Thyroid gland (tissue), 4 donors: Measurements from ENCODE around the gene GALNT14. TPM values are rescaled to one million over a fixed set of nuclear protein-coding genes. Genes with fewer than 3 reads are reported as not detected.

Experiments
- DNase-seq, 2 donors: peaks; one replicate each; pipeline ENCODE4 v3.0.0-alpha.2; 2019
- H3K27ac ChIP-seq, 3 donors: fragments of 200-600 bp; sonication (generic); 1 replicate in 2 of 3; 2 replicates in 1 of 3; pipeline ENCODE4 v1.5.1; 2016 to 2019; ENCODE audit warnings: mild to moderate bottlenecking in 1 of 3, moderate library complexity in 1 of 3
- H3K27me3 ChIP-seq: fragments of 200-600 bp; sonication (generic); one replicate; pipeline ENCODE4 v1.5.1; 2019
- H3K36me3 ChIP-seq, 2 donors: fragments of 200-600 bp; sonication (generic); one replicate each; pipeline ENCODE4 v1.5.1; 2016 to 2019
- H3K4me1 ChIP-seq, 2 donors: fragments of 200-600 bp; sonication (generic); one replicate each; pipeline ENCODE4 v1.5.1; 2017 to 2019
- H3K4me3 ChIP-seq, 3 donors: fragments of 200-600 bp; sonication (generic); replicated peaks in 1 of 3; 1 replicate in 2 of 3; 2 replicates in 1 of 3; pipeline ENCODE4 v1.5.1; 2016; ENCODE audit warnings: mild to moderate bottlenecking in 1 of 3
- H3K9me3 ChIP-seq: fragments of 200-600 bp; sonication (generic); one replicate; pipeline ENCODE4 v1.5.1; 2017
- POLR2A ChIP-seq, 2 donors: fragments of 450-650 bp; IDR thresholded peaks; one replicate each; pipeline ENCODE4 v1.6.1; 2017; ENCODE audit warnings: antibody characterized with exemption in 2 of 2, mild to moderate bottlenecking in 2 of 2, moderate library complexity in 1 of 2
- WGBS, 2 donors: methylation state at CpG; one replicate each; pipeline ENCODE4 v1.1.5; 2017; 5-methylcytosine and 5-hydroxymethylcytosine counted together
- intact Hi-C: fragments of 100-400 bp; cut with DNase I; formaldehyde crosslinking; loops from one replicate; pipeline ENCODE4 v1.15.1; 2023
- total RNA-seq, 4 donors: library from RNA; depleted of rRNA; stranded (reverse); fragments of >200 nt; gene quantifications; one replicate each; pipeline ENCODE4 v1.2.3, GENCODE V29; 2016
- TF ChIP-seq, protein P1 (sequence below), 6 experiments: fragments of 200-600 bp in 3 of 6; fragments of 450-650 bp in 3 of 6; sonication (generic) in 3 of 6; IDR thresholded peaks; one replicate each; pipeline ENCODE4 v1.5.1; 2016 to 2019; ENCODE audit warnings: antibody characterized with exemption in 6 of 6, mild to moderate bottlenecking in 2 of 6, inconsistent platforms in 1 of 6, moderate library complexity in 1 of 6

The GALNT14 gene
- total RNA-seq, 4 donors from 2014 or later, result 0.54 to 5.1 (median 1.1) TPM

DNA sequence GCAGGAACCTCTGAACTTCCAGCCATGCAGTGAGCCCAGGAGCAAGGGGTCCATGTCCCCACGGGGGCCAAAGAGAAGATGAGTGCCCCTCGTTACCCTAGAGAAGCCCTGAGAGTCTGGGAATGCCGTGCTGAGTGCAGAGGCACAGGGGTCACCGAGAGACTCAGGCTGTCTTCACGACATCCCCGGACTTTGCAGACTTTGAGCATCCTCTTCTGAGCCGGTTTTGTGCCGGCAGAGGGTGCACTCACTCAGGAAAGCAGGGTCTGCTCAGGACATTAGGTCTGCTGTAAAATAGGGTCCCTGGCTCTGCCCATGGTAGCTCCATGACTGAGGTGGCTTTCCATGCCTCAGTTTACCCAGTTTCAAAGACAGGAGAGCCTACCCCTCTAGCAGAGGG is 71.0 kb downstream of the GALNT14 start:
- Histone ChIP-seq H3K4me1 (no peaks in the 10 kb centered on the region), H3K36me3 (no peaks in the 10 kb centered on the region), H3K9me3 (no peaks in the 10 kb centered on the region), H3K27ac (no peak overlapping the region), H3K4me3 (no peak overlapping the region), H3K27me3 (no peaks in the 10 kb centered on the region)
- no peak for DNase-seq
- TF ChIP-seq, protein P1, sequence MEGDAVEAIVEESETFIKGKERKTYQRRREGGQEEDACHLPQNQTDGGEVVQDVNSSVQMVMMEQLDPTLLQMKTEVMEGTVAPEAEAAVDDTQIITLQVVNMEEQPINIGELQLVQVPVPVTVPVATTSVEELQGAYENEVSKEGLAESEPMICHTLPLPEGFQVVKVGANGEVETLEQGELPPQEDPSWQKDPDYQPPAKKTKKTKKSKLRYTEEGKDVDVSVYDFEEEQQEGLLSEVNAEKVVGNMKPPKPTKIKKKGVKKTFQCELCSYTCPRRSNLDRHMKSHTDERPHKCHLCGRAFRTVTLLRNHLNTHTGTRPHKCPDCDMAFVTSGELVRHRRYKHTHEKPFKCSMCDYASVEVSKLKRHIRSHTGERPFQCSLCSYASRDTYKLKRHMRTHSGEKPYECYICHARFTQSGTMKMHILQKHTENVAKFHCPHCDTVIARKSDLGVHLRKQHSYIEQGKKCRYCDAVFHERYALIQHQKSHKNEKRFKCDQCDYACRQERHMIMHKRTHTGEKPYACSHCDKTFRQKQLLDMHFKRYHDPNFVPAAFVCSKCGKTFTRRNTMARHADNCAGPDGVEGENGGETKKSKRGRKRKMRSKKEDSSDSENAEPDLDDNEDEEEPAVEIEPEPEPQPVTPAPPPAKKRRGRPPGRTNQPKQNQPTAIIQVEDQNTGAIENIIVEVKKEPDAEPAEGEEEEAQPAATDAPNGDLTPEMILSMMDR (IDR thresholded peaks at IDR 0.05), result no peak
- no peak for TF ChIP-seq POLR2A (IDR thresholded peaks at IDR 0.05)
- WGBS, 2 donors, result 66 to 72% methylated on average over 5 to 8 of the region's 8 CpGs
- intact Hi-C loops, result no loop called here

DNA sequence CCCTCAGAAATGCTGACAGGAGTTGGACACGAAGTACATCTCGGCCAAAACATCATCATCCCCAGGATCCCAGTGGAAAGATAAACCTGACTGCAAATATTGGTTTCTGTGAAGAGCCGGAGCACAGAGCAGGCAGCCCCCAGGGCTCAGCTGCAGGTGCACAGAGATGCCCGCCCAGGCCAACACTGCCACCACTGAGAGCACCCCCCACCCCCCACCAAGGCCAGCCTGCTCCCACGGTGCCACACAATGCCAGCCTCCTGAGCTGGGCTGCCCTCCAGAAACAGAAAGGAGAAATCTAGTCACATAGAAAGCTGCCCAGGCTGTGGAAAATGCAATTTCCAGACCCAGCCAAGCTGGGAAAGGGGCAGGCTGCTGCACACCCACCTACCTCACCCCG is 71.7 kb downstream of the GALNT14 start:
- H3K27me3 ChIP-seq, result no peaks in the 10 kb centered on the region
- no peaks in the 10 kb centered on the region for H3K36me3 ChIP-seq
- no peak for TF ChIP-seq POLR2A (IDR thresholded peaks at IDR 0.05)
- TF ChIP-seq, protein P1 (IDR thresholded peaks at IDR 0.05), result no peak
- H3K4me3 ChIP-seq, result no peak overlapping the region
- 62 to 67% methylated on average over 4 to 6 of the region's 6 CpGs for WGBS, 2 donors
- DNase-seq, result no peak
- no peak overlapping the region for H3K27ac ChIP-seq
- no peaks in the 10 kb centered on the region for H3K4me1 ChIP-seq
- intact Hi-C loops, result no loop called here
- H3K9me3 ChIP-seq, result no peaks in the 10 kb centered on the region

DNA sequence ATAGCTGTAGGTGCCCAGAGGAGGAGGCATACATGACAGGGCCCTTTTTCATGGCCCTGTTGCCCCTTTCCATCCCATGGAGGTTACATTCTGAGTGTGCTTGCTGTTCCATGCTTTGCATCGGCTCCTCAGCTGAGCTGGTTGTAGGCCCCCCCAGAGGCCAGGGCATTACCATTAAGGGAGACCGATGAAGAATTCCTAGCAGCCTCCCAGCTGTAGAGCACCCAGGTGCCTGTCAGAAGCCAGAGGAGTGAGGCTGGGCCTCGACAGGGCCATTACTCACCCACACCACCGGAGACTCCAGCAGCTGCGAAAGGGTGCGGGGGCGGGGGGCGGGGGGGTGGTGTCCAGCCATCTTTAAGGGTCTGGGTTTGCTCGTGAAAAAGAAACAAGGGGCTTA is 72.2 kb downstream of the GALNT14 start:
- intact Hi-C loops, result no loop called here
- no peak for TF ChIP-seq POLR2A (IDR thresholded peaks at IDR 0.05)
- TF ChIP-seq, protein P1 (IDR thresholded peaks at IDR 0.05), result no peak

DNA sequence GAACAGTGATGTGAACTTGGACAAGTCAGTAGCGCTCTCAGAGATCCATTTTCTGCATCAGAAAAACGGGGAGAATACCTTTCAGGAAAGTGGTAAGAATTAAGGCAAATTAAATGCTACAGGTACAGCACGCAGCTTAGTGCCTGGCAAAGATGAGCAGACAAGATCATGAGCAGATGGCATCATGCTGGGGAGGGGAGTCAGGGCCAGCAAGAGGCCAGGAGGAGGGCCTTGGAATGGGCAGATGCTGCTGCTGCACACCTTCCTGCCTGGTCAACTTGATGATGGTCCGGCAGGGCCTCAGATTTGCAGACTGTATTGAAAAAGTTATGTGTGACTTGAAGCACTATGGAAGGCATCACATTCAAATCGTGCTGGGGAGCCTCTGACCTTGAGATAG is 72.9 kb downstream of the GALNT14 start:
- TF ChIP-seq POLR2A (IDR thresholded peaks at IDR 0.05), result no peak
- TF ChIP-seq, protein P1 (IDR thresholded peaks at IDR 0.05), result no peak
- 71 to 83% methylated on average over 5 of the region's 5 CpGs for WGBS, 2 donors
- H3K27ac ChIP-seq, result no peak overlapping the region
- no peaks in the 10 kb centered on the region for H3K36me3 ChIP-seq
- intact Hi-C loops, result no loop called here
- H3K9me3 ChIP-seq, result no peaks in the 10 kb centered on the region
- H3K27me3 ChIP-seq, result no peaks in the 10 kb centered on the region
- H3K4me1 ChIP-seq, result no peaks in the 10 kb centered on the region
- no peak for DNase-seq
- no peak overlapping the region for H3K4me3 ChIP-seq

More for the DNA sequence above, 72.2 kb downstream of the GALNT14 start:
- no peaks in the 10 kb centered on the region for H3K4me1 ChIP-seq
- 75 to 82% methylated on average over 4 to 5 of the region's 9 CpGs for WGBS, 2 donors
- H3K4me3 ChIP-seq, result no peak overlapping the region
- no peaks in the 10 kb centered on the region for H3K36me3 ChIP-seq
- H3K27me3 ChIP-seq, result no peaks in the 10 kb centered on the region
- no peak for DNase-seq
- H3K9me3 ChIP-seq, result no peaks in the 10 kb centered on the region
- H3K27ac ChIP-seq, result no peak overlapping the region

DNA sequence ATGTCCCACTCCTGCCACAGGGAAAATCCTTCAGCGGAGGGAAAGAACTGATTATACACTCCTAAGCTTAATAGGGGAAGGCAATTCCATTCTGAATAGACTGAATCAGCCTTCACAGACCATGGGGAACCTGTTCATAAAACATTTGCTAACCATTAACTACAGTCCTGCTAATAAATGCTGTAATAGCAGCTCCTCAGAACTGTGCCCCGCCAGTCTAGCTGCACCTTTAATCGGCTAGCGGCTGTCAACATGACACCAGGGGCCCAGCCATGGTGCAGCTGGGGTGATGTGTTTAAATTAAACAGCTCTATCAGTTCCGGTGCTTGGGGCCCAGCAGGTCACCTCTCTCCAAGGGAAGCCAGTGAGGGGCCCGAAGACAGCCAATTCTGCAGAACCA is 77.8 kb downstream of the GALNT14 start:
- WGBS, 2 donors, result 76% methylated on average over 5 to 6 of the region's 6 CpGs
- no peak for DNase-seq
- Histone ChIP-seq H3K9me3 (no peaks in the 10 kb centered on the region), H3K4me1 (no peaks in the 10 kb centered on the region), H3K36me3 (no peaks in the 10 kb centered on the region), H3K27me3 (no peaks in the 10 kb centered on the region), H3K4me3 (no peak overlapping the region), H3K27ac (no peak overlapping the region)
- TF ChIP-seq, protein P1 (IDR thresholded peaks at IDR 0.05), result no peak
- TF ChIP-seq POLR2A (IDR thresholded peaks at IDR 0.05), result no peak
- intact Hi-C loops, result no loop called here
